K562 (cell line): ENCODE measurements around the gene NDUFC2.

Source experiments
- ATF1 ChIP-seq, 2 experiments: fragments of 450-650 bp in 1 of 2; IDR thresholded peaks; 2 replicates each; pipeline ENCODE4 v1.6.1; 2016; ENCODE audit warnings: missing compliant biosample characterization in 1 of 2, missing genetic modification characterization in 1 of 2
- CEBPZ ChIP-seq: fragments of 150-350 bp; IDR thresholded peaks from 2 replicates; pipeline ENCODE4 v1.6.1; 2014; ENCODE audit warnings: low read depth, mild to moderate bottlenecking, low read length, borderline replicate concordance
- EP300 ChIP-seq: IDR thresholded peaks from 2 replicates; pipeline ENCODE4 v1.6.1; 2012; ENCODE audit warnings: low read length, improper control_type of control experiment
- POLR2AphosphoS5 ChIP-seq: IDR thresholded peaks from 2 replicates; pipeline ENCODE4 v1.6.1; 2011; ENCODE audit warnings: mild to moderate bottlenecking, low read depth, low read length, moderate library complexity; ENCODE audit not compliant: control insufficient read depth, insufficient read depth
- RBM15 ChIP-seq: fragments of 200-400 bp; formaldehyde crosslinking; IDR thresholded peaks from 2 replicates; pipeline ENCODE4 v1.6.1; 2018; ENCODE audit warnings: mild to moderate bottlenecking, low read length, moderate library complexity; ENCODE audit not compliant: insufficient read depth
- TGIF2 ChIP-seq: sonication (generic); formaldehyde crosslinking; IDR thresholded peaks from 2 replicates; pipeline ENCODE4 v1.8.1; 2022; ENCODE audit warnings: mild to moderate bottlenecking, missing genetic modification reagents, moderate library complexity
- TRIM28 ChIP-seq: fragments of 450-650 bp; IDR thresholded peaks from 2 replicates; pipeline ENCODE4 v1.6.1; 2017
- YY1 ChIP-seq, 3 experiments: IDR thresholded peaks; 2 replicates each; pipeline ENCODE4 v1.6.1; 2011; ENCODE audit warnings: low read length in 2 of 3, mild to moderate bottlenecking in 2 of 3, moderate library complexity in 2 of 3, borderline replicate concordance in 1 of 3, control low read depth in 1 of 3, low read depth in 1 of 3; ENCODE audit not compliant: insufficient read depth in 3 of 3, insufficient replicate concordance in 2 of 3, control insufficient read depth in 1 of 3, insufficient read length in 1 of 3; ENCODE audit errors: extremely low read depth in 1 of 3
- ZKSCAN8 ChIP-seq: fragments of 200-800 bp; sonication (Bioruptor generic); IDR thresholded peaks from 2 replicates; pipeline ENCODE4 v1.6.1; 2016; ENCODE audit warnings: missing genetic modification characterization, missing compliant biosample characterization
- ZNF140 ChIP-seq: fragments of 250-450 bp; sonication (Bioruptor Pico); IDR thresholded peaks from 2 replicates; pipeline ENCODE4 v1.8.0; 2021; ENCODE audit warnings: moderate library complexity, mild to moderate bottlenecking, inconsistent platforms
- ZNF263 ChIP-seq: sonication (generic); formaldehyde crosslinking; IDR thresholded peaks from 2 replicates; pipeline ENCODE4 v1.8.0; 2022; ENCODE audit warnings: mild to moderate bottlenecking, missing genetic modification reagents, borderline replicate concordance
- ZNF764 ChIP-seq: fragments of 250-450 bp; sonication (Bioruptor Pico); IDR thresholded peaks from 2 replicates; pipeline ENCODE4 v1.4.0; 2020; ENCODE audit warnings: low read depth, mild to moderate bottlenecking, moderate library complexity
- TF ChIP-seq, protein P1 (sequence below), 3 experiments: IDR thresholded peaks in 2 of 3; conservative IDR thresholded peaks in 1 of 3; 2 replicates each; pipeline ENCODE4 v1.5.1; 2011 to 2012; ENCODE audit warnings: low read length in 3 of 3, mild to moderate bottlenecking in 3 of 3, control low read depth in 2 of 3, improper control_type of control experiment in 1 of 3, inconsistent platforms in 1 of 3, low read depth in 1 of 3, mixed read lengths in 1 of 3, moderate library complexity in 1 of 3; ENCODE audit not compliant: insufficient read depth in 2 of 3

DNA sequence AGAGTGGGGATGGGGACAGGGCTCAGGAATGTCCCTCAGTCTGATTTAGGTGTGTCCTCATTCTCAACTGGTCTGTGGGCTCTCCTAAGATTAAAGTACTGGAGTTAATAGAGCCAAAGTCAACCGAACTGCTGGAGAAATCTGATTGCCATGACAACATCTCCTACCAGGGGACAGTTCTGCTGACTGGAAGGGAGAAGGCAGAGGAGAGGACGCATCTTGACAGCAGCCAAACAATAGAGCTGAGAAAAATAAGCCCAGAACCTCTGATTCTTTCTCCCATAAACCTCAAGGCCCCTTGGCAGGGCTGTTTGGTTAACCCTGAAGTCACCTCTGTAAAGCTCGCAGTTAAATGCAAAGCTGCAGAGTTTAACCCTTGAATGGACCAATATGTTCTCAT lies 59.4 kb downstream of the NDUFC2 start:
- TF ChIP-seq, protein P1, sequence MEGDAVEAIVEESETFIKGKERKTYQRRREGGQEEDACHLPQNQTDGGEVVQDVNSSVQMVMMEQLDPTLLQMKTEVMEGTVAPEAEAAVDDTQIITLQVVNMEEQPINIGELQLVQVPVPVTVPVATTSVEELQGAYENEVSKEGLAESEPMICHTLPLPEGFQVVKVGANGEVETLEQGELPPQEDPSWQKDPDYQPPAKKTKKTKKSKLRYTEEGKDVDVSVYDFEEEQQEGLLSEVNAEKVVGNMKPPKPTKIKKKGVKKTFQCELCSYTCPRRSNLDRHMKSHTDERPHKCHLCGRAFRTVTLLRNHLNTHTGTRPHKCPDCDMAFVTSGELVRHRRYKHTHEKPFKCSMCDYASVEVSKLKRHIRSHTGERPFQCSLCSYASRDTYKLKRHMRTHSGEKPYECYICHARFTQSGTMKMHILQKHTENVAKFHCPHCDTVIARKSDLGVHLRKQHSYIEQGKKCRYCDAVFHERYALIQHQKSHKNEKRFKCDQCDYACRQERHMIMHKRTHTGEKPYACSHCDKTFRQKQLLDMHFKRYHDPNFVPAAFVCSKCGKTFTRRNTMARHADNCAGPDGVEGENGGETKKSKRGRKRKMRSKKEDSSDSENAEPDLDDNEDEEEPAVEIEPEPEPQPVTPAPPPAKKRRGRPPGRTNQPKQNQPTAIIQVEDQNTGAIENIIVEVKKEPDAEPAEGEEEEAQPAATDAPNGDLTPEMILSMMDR (IDR thresholded peaks at IDR 0.05 in 2 of 3, conservative IDR thresholded peaks at IDR 0.05 in 1 of 3; ENCODE audit: insufficient read depth in 2 of 3, low read depth in 1 of 3, low read length in 3 of 3) = no peak
- TF ChIP-seq POLR2AphosphoS5 (no peak), TRIM28 (no peak), ZNF764 (CRISPR knock-in tag) (no peak), CEBPZ (no peak), RBM15 (no peak), YY1 (IDR thresholded peaks at IDR 0.05; ENCODE audit: borderline replicate concordance in 1 of 3, control insufficient read depth in 1 of 3, extremely low read depth in 1 of 3, insufficient read depth in 3 of 3, insufficient read length in 1 of 3, insufficient replicate concordance in 2 of 3, low read depth in 1 of 3, low read length in 2 of 3) (no peak), TGIF2 (CRISPR knock-in tag) (no peak), ZKSCAN8 (no peak), EP300 (no peak), ZNF263 (CRISPR knock-in tag) (no peak), ZNF140 (CRISPR knock-in tag) (no peak), ATF1 (CRISPR knock-in tag; IDR thresholded peaks at IDR 0.05) (no peak), ATF1 (tag; IDR thresholded peaks at IDR 0.05) (no peak)
